Transverse colon (tissue), 4 donors: Measurements from ENCODE around the gene AP1M2. TPM values are rescaled to one million over a fixed set of nuclear protein-coding genes. Genes with fewer than 3 reads are reported as not detected.
"Not testable (repeated sequence)": the region's sequence is repeated elsewhere in the genome, so short reads cannot be mapped to it uniquely, and the experiment has no call there.

Source experiments
- DNase-seq: peaks from one replicate; pipeline ENCODE4 v3.0.0-alpha.2; 2019
- H3K27ac ChIP-seq, 4 donors: fragments of 200-600 bp; sonication (generic); 2 replicates each; pipeline ENCODE4 v1.5.1; 2016 to 2018; ENCODE audit warnings: inconsistent platforms in 4 of 4
- H3K27me3 ChIP-seq: fragments of 200-600 bp; sonication (generic); 2 replicates; pipeline ENCODE4 v1.5.1; 2017; ENCODE audit warnings: inconsistent platforms
- H3K36me3 ChIP-seq, 4 donors: fragments of 200-600 bp; sonication (generic); 2 replicates each; pipeline ENCODE4 v1.5.1; 2017 to 2019; ENCODE audit warnings: inconsistent platforms in 4 of 4
- H3K4me1 ChIP-seq, 4 donors: fragments of 200-600 bp; sonication (generic); 2 replicates each; pipeline ENCODE4 v1.5.1; 2017 to 2020; ENCODE audit warnings: inconsistent platforms in 4 of 4
- H3K4me3 ChIP-seq, 4 donors: fragments of 200-600 bp; sonication (generic); 1 replicate in 1 of 4; 2 replicates in 3 of 4; pipeline versions ENCODE4 v1.5.1 to v1.6.1; 2017 to 2019; ENCODE audit warnings: inconsistent platforms in 4 of 4
- H3K9me3 ChIP-seq, 2 donors: fragments of 200-600 bp; sonication (generic); 2 replicates each; pipeline ENCODE4 v1.5.1; 2017 to 2019; ENCODE audit warnings: inconsistent platforms in 2 of 2
- EP300 ChIP-seq: sonication (generic); formaldehyde crosslinking; IDR thresholded peaks from one replicate; pipeline ENCODE4 v1.6.1; 2017; ENCODE audit warnings: antibody characterized with exemption, low read depth
- POLR2A ChIP-seq: fragments of 450-650 bp; IDR thresholded peaks from one replicate; pipeline ENCODE4 v1.6.1; 2016; ENCODE audit warnings: antibody characterized with exemption, mild to moderate bottlenecking, moderate library complexity
- POLR2AphosphoS5 ChIP-seq, 3 donors: sonication (generic); formaldehyde crosslinking; IDR thresholded peaks; one replicate each; pipeline ENCODE4 v1.6.1; 2016; ENCODE audit warnings: antibody characterized with exemption in 3 of 3
- WGBS, 2 donors: methylation state at CpG; one replicate each; pipeline ENCODE4 v1.1.5; 2018; ENCODE audit warnings: low coverage in 1 of 2; 5-methylcytosine and 5-hydroxymethylcytosine counted together
- in situ Hi-C, 4 donors: fragments of 200-750 bp; cut with MboI; loops; one replicate each; pipeline versions ENCODE4 v1.15.0 to v1.15.1; 2017; ENCODE audit warnings: low sequenced_read_pairs in 3 of 4, low pct_ligation_motif_present in 1 of 4, low pct_unique_long_range_greater_than_20kb in 1 of 4
- intact Hi-C: fragments of 100-400 bp; cut with DNase I; formaldehyde crosslinking; loops from one replicate; pipeline ENCODE4 v1.15.1; 2023; ENCODE audit warnings: low total_unique reads
- small RNA-seq, 4 donors: library from RNA; depleted of rRNA; stranded (forward); fragments of <200 nt; gene quantifications; one replicate each; pipeline ENCODE3, GENCODE V24; 2016
- total RNA-seq, 4 donors: library from RNA; depleted of rRNA; stranded (reverse); fragments of >200 nt; gene quantifications; one replicate each; pipeline ENCODE4 v1.1.0, GENCODE V29; 2016
- TF ChIP-seq, protein P1 (sequence below), 5 experiments: fragments of 200-600 bp in 3 of 5; fragments of 450-650 bp in 2 of 5; sonication (generic) in 3 of 5; IDR thresholded peaks; 1 replicate in 2 of 5; 2 replicates in 3 of 5; pipeline ENCODE4 v1.5.1; 2016 to 2017; ENCODE audit warnings: antibody characterized with exemption in 5 of 5, inconsistent platforms in 3 of 5, mild to moderate bottlenecking in 2 of 5, moderate library complexity in 1 of 5

AP1M2 gene
- total RNA-seq, 4 donors from 2014 or later, result 22.8 to 111 (median 63.1) TPM

DNA sequence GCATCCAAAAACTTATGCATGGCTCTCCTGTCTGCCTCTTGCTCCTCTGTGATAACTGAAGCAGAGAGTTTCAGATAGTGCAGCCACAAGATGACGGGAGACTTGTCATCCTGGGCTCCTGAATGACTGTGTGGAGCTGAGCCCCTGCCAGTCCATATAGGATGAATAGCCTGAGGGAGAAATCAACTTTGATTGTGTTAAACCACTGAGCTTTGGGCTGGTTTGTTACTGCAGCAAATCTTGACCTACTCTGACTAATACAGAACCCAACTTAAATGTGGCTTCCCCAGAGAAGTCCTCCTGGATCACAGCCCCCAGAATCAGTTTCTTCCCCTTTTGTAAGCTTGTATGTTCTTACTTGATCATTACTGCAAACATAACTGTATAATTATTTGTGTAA, 54.7 kb downstream of the AP1M2 start:
- intact Hi-C loops, result loop anchor here (5.0 kb wide), 1 partner anchor 895 kb away; no protein-coding TSS in a partner anchor
- in situ Hi-C loops, result no loop called here
- Histone ChIP-seq H3K27ac (no peak overlapping the region), H3K36me3 (no peaks in the 10 kb centered on the region), H3K27me3 (peaks cover 2% of the 10 kb centered on the region), H3K9me3 (no peaks in the 10 kb centered on the region), H3K4me3 (no peak overlapping the region), H3K4me1 (no peaks in the 10 kb centered on the region)
- no peak for DNase-seq
- TF ChIP-seq POLR2AphosphoS5 (IDR thresholded peaks at IDR 0.05) (no peak), POLR2A (no peak), EP300 (no peak)
- TF ChIP-seq, protein P1, sequence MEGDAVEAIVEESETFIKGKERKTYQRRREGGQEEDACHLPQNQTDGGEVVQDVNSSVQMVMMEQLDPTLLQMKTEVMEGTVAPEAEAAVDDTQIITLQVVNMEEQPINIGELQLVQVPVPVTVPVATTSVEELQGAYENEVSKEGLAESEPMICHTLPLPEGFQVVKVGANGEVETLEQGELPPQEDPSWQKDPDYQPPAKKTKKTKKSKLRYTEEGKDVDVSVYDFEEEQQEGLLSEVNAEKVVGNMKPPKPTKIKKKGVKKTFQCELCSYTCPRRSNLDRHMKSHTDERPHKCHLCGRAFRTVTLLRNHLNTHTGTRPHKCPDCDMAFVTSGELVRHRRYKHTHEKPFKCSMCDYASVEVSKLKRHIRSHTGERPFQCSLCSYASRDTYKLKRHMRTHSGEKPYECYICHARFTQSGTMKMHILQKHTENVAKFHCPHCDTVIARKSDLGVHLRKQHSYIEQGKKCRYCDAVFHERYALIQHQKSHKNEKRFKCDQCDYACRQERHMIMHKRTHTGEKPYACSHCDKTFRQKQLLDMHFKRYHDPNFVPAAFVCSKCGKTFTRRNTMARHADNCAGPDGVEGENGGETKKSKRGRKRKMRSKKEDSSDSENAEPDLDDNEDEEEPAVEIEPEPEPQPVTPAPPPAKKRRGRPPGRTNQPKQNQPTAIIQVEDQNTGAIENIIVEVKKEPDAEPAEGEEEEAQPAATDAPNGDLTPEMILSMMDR (IDR thresholded peaks at IDR 0.05), result no peak
- 75% methylated on average over 1 of the region's 1 CpG; no CpG with 5 or more reads in 1 of the 2 donors for WGBS, 2 donors

DNA sequence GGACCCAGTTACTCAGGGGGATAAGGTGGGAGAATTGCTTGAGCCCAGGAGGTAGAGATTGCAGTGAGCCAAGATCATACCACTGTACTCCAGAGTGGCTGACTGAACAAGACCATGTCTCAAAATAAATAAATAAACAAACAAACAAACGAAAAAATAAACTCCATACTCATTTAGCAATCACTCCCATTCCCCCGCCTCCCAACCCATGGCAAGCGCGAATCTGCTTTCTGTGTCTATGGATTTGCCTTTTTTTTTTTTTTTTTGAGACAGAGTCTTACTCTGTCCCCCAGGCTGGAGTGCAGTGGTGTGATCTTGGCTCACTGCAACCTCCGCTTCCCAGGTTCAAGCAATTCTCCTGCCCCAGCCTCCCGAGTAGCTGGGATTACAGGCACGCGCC, 60.2 kb downstream of the AP1M2 start:
- in situ Hi-C loops, H3K4me1 ChIP-seq, H3K27ac ChIP-seq, H3K9me3 ChIP-seq, H3K4me3 ChIP-seq, intact Hi-C loops, H3K36me3 ChIP-seq, DNase-seq: not testable (repeated sequence)
- 91% methylated on average over 6 to 8 of the region's 8 CpGs for WGBS, 2 donors
- H3K27me3 ChIP-seq, result peaks cover 11% of the 10 kb centered on the region

DNA sequence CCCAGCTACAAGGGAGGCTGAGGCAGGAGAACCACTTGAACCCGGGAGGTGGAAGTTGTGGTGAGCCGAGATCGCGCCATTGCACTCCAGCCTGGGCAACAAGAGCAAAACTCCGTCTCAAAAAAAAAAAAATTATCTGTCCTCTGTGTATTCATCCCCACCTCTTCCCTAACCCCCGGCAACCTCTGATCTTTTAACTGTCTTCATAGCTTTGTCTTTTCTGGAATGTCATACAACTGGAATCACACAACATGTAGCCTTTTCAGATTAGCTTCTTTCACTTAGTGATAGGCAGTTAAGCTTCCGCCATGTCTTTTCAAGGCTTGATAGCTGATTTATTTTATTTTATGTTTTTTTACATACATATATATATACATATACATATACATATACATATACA, 61.5 kb downstream of the AP1M2 start:
- no peaks in the 10 kb centered on the region for H3K9me3 ChIP-seq
- peaks cover 15% of the 10 kb centered on the region for H3K27me3 ChIP-seq
- WGBS, 2 donors, result 90 to 92% methylated on average over 7 of the region's 7 CpGs
- H3K4me1 ChIP-seq, result no peaks in the 10 kb centered on the region
- no peak for DNase-seq
- no peak overlapping the region for H3K27ac ChIP-seq
- no peak for TF ChIP-seq EP300
- TF ChIP-seq POLR2A, result no peak
- TF ChIP-seq, protein P1 (IDR thresholded peaks at IDR 0.05), result no peak
- no peak for TF ChIP-seq POLR2AphosphoS5 (IDR thresholded peaks at IDR 0.05)
- H3K4me3 ChIP-seq, result no peak overlapping the region
- intact Hi-C loops, result no loop called here
- H3K36me3 ChIP-seq, result no peaks in the 10 kb centered on the region
- in situ Hi-C loops, result no loop called here

DNA sequence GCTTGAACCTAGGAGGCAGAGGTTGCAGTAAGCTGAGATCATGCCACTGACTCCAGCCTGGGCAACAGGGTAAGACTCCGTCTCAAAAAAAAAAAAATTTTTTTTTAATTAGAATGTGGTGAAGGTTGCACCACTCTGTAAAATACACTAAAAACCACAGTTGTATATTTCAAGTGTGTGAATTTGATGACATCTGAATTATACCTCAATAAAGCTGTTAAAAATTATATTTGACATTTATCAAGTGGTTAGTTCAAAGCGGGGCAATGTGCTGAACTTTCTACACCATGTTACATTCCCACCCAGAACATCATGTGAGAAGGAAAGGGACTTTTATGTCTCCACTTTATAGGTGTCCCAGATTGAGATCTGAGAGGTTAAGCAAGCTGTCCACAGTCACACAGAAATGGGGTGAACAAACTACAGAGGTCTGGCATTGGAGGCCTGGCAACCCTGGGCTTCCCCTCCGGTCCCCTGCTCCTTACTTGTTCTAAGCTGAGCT, 63.9 kb downstream of the AP1M2 start:
- in situ Hi-C loops, result no loop called here
- intact Hi-C loops, result no loop called here
- no peaks in the 10 kb centered on the region for H3K36me3 ChIP-seq
- no peaks in the 10 kb centered on the region for H3K9me3 ChIP-seq
- 62 to 63% methylated on average over 2 to 3 of the region's 3 CpGs for WGBS, 2 donors
- peaks cover 0 to 9% (median 7%) of the 10 kb centered on the region in 4 donors for H3K4me1 ChIP-seq
- peaks cover 40% of the 10 kb centered on the region for H3K27me3 ChIP-seq
- H3K27ac ChIP-seq, result no peak overlapping the region
- no peak overlapping the region for H3K4me3 ChIP-seq
- DNase-seq, result no peak
- TF ChIP-seq POLR2A (no peak), POLR2AphosphoS5 (IDR thresholded peaks at IDR 0.05) (no peak), EP300 (no peak)
- TF ChIP-seq, protein P1 (IDR thresholded peaks at IDR 0.05), result no peak

Small RNA genes within 50 kb of the gene (small RNA-seq; reads per million reads assigned to genes)
- gene MIR1238 (0 to 0.48 (median 0) reads per million in 4 donors), gene RNU7-140P (0 reads per million in 4 donors)

Other genes with a start within 250 kb of the AP1M2 start
- 10 to 100 TPM in 2 of 4 donors, 1 to 10 TPM in 2; 2.6 to 17.5 (median 8.6) TPM for gene ICAM3, start 247.7 kb downstream of the AP1M2 start, total RNA-seq
- 100 to 1,000 TPM; 111 to 463 (median 201) TPM for gene TYK2, start 206.7 kb downstream of the AP1M2 start, total RNA-seq
- 100 to 1,000 TPM; 125 to 168 (median 162) TPM for gene CDC37, start 183.8 kb downstream of the AP1M2 start, total RNA-seq
- gene PDE4A, start 166.8 kb downstream of the AP1M2 start, total RNA-seq, result 10 to 100 TPM in 3 of 4 donors, 1 to 10 TPM in 1; 9.0 to 15.9 (median 13.1) TPM
- 100 to 1,000 TPM in 1 of 4 donors, 10 to 100 TPM in 3; 54.8 to 348 (median 79.1) TPM for gene KEAP1, start 84.0 kb downstream of the AP1M2 start, total RNA-seq
- gene S1PR5, start 69.9 kb downstream of the AP1M2 start, total RNA-seq, result not detected
- 100 to 1,000 TPM in 2 of 4 donors, 10 to 100 TPM in 2; 79.9 to 164 (median 100) TPM for gene ATG4D, start 43.4 kb downstream of the AP1M2 start, total RNA-seq
- 10 to 100 TPM; 12.7 to 53.1 (median 27.9) TPM for gene KRI1, start 21.3 kb downstream of the AP1M2 start, total RNA-seq
- 10 to 100 TPM in 1 of 4 donors, 1 to 10 TPM in 3; 4.9 to 11.4 (median 7.1) TPM for gene CDKN2D, start 18.3 kb downstream of the AP1M2 start, total RNA-seq
- gene SLC44A2, start 38.2 kb upstream of the AP1M2 start, total RNA-seq, result 100 to 1,000 TPM in 1 of 4 donors, 10 to 100 TPM in 3; 36.6 to 371 (median 81.4) TPM
- gene ILF3, start 67.0 kb upstream of the AP1M2 start, total RNA-seq, result 100 to 1,000 TPM in 3 of 4 donors, 10 to 100 TPM in 1; 73.6 to 242 (median 151) TPM
- gene QTRT1, start 114.1 kb upstream of the AP1M2 start, total RNA-seq, result 100 to 1,000 TPM in 1 of 4 donors, 10 to 100 TPM in 3; 28.5 to 201 (median 39.9) TPM
- gene DNM2, start 130.8 kb upstream of the AP1M2 start, total RNA-seq, result 1,000 to 10,000 TPM in 1 of 4 donors, 100 to 1,000 TPM in 3; 469 to 1,152 (median 585) TPM
- gene TMED1, start 248.9 kb upstream of the AP1M2 start, total RNA-seq, result 10 to 100 TPM in 3 of 4 donors, 1 to 10 TPM in 1; 2.8 to 40.4 (median 24.4) TPM